Muscle of leg (tissue), 11 donors: ENCODE results near the gene FOXD1. TPM values are rescaled to one million over a fixed set of nuclear protein-coding genes. Genes with fewer than 3 reads are reported as not detected.
A peak's percentile ranks its signal among the peaks of the same experiment; 100 is the strongest.
"Not testable (repeated sequence)": the region's sequence is repeated elsewhere in the genome, so short reads cannot be mapped to it uniquely, and the experiment has no call there.

ENCODE experiments used
- DNase-seq: peaks from one replicate; pipeline ENCODE4 v3.0.0; 2013
- H3K27ac ChIP-seq: one replicate; pipeline ENCODE4 v1.5.1; 2013; ENCODE audit warnings: mild to moderate bottlenecking, low read length, control low read depth
- H3K27me3 ChIP-seq: one replicate; pipeline ENCODE4 v1.6.1; 2013; ENCODE audit warnings: low read length; ENCODE audit not compliant: control insufficient read depth, insufficient read depth
- H3K36me3 ChIP-seq: one replicate; pipeline ENCODE4 v1.6.1; 2013; ENCODE audit warnings: low read length; ENCODE audit not compliant: control insufficient read depth, insufficient read depth
- H3K4me1 ChIP-seq: one replicate; pipeline ENCODE4 v1.6.1; 2013; ENCODE audit warnings: low read length; ENCODE audit not compliant: control insufficient read depth, insufficient read depth
- H3K4me3 ChIP-seq: one replicate; pipeline ENCODE4 v1.5.1; 2013; ENCODE audit warnings: low read length, control low read depth
- H3K9me3 ChIP-seq: replicated peaks from 2 replicates; pipeline ENCODE4 v1.6.1; 2013; ENCODE audit warnings: low read depth, low read length; ENCODE audit not compliant: control insufficient read depth
- WGBS: methylation state at CpG from one replicate; pipeline ENCODE4 v1.1.5; 2013; ENCODE audit warnings: missing lambda C conversion rate; ENCODE audit not compliant: insufficient coverage; 5-methylcytosine and 5-hydroxymethylcytosine counted together
- polyA plus RNA-seq, 8 donors: library from polyadenylated mRNA; unstranded; fragments of 120-200 nt; gene quantifications; one replicate each; pipeline versions ENCODE4 v1.2.1 to v1.2.3, GENCODE V29; 2013; ENCODE audit warnings: inconsistent platforms in 1 of 8, low replicate concordance in 1 of 8; ENCODE audit not compliant: insufficient read length in 8 of 8, insufficient read depth in 1 of 8
- total RNA-seq: library from RNA; stranded (reverse); fragments of 120-200 nt; gene quantifications from one replicate; pipeline ENCODE4 v1.2.4, GENCODE V29; 2013

Gene FOXD1
- total and polyA plus RNA-seq, 9 donors = 0.35 to 2.9 (median 0.95) TPM

DNA sequence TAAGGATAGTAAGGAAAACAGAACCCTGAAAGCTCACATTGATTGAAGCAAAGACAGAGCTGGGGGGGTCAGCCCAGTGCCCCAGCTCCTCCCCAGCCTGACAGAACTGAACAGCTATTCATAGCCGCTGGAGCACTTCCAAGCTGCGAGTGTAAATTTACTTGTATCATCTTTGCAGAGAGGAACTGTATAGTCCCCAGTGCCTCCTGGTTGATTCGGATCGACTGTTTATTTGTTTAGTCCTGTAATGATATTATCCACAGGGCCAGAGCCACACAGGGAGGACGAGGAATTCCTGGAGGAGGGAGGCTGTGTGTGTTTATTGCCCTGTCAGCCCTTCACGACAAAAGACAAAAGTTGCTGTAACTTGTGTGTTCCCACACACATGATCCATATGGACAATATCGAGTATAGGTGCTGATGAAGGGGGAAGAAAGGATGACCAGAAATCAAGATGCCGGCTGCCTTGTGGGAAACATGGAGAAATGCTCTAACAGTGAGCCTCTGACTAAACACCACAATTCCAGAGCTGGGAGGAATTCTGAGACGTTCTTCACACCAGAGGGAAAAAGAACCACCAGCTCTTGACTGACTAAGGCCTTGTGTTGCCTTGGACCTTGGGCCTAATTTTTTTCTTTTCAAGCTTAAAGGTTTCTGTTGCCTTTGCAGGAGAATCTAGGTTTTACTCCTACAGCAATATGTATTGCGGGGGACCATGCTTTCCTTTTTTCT is 31.1 kb downstream of the FOXD1 start:
- Histone ChIP-seq H3K27me3 (peaks cover 65% of the 10 kb centered on the region), H3K36me3 (no peaks in the 10 kb centered on the region)
- 26% methylated on average over 5 of the region's 10 CpGs for WGBS

DNA sequence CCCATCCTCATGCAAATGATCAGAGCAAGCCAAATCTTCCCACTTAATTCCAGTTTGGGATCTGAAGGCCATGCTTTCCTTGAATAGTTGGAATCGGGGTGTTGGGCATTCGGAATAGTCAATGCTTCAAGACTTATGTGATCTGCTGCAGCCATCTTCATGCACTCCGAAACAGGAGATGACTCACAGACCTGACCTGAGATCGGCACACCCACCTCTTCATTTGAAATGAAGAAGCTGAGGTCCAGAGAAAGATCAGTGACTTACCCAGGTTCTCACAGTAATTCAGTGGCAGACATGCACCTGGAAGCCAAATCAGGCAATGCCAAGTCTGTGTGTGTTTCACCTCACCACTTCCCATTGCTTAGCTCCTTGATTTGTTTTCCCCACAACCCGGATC is 33.0 kb downstream of the FOXD1 start:
- Histone ChIP-seq H3K27ac (no peak overlapping the region), H3K4me1 (peaks cover 29% of the 10 kb centered on the region), H3K4me3 (no peak overlapping the region), H3K9me3 (no peaks in the 10 kb centered on the region), H3K36me3 (no peaks in the 10 kb centered on the region), H3K27me3 (peaks cover 55% of the 10 kb centered on the region)
- WGBS = 88% methylated on average over 5 of the region's 5 CpGs
- no peak for DNase-seq

More for the DNA sequence above, 31.1 kb downstream of the FOXD1 start:
- H3K9me3 ChIP-seq = no peaks in the 10 kb centered on the region
- peaks cover 29% of the 10 kb centered on the region for H3K4me1 ChIP-seq
- DNase-seq = peak; percentile 66
- no peak overlapping the region for H3K27ac ChIP-seq
- H3K4me3 ChIP-seq = no peak overlapping the region

DNA sequence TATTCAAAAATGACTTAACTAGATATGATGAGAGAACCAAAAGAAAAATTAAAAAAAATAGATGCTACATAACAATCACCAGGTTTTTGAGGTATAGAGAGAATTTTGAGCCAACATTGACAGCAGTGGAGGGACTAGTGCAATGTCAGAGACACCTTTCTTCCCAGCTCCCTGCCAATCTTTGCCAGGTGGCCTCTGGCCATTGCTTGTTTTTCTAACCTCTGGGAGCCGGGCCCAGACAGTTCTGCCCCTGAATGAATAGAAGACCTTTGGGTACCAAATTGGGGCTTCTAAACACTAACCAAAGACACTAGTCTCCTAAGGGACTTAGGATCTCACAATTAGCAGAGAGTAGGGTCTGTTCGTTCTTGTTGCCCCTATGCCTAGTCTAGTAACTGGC is 33.4 kb downstream of the FOXD1 start:
- WGBS = 100% methylated on average over 1 of the region's 2 CpGs
- DNase-seq = no peak
- Histone ChIP-seq H3K4me1 (peaks cover 28% of the 10 kb centered on the region), H3K9me3 (no peaks in the 10 kb centered on the region), H3K27me3 (peaks cover 52% of the 10 kb centered on the region), H3K4me3 (no peak overlapping the region), H3K27ac (no peak overlapping the region), H3K36me3 (no peaks in the 10 kb centered on the region)

DNA sequence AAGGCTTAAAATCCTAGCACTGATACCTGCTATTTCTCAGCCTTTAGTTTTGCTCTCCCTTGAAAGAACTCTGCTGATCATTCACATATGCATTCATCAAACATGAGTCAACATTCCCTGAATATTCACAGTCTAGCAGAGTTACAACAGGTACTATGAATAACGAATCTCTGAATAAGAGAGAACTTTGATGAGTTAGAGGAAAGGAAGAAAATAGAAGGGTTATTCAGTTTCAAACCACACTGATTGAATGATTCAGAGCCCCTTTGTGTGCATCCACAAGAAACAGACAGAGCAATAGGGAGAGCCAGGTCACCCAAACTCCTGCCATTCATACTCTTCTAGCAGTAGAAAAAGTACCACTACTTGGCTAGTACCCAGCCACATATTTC is 36.0 kb downstream of the FOXD1 start:
- no CpG with 5 or more reads among the region's 1 CpG for WGBS
- no peaks in the 10 kb centered on the region for H3K36me3 ChIP-seq
- no peak overlapping the region for H3K27ac ChIP-seq
- no peak for DNase-seq
- H3K9me3 ChIP-seq = no peaks in the 10 kb centered on the region
- no peak overlapping the region for H3K4me3 ChIP-seq
- peaks cover 31% of the 10 kb centered on the region for H3K27me3 ChIP-seq
- peaks cover 7% of the 10 kb centered on the region for H3K4me1 ChIP-seq

DNA sequence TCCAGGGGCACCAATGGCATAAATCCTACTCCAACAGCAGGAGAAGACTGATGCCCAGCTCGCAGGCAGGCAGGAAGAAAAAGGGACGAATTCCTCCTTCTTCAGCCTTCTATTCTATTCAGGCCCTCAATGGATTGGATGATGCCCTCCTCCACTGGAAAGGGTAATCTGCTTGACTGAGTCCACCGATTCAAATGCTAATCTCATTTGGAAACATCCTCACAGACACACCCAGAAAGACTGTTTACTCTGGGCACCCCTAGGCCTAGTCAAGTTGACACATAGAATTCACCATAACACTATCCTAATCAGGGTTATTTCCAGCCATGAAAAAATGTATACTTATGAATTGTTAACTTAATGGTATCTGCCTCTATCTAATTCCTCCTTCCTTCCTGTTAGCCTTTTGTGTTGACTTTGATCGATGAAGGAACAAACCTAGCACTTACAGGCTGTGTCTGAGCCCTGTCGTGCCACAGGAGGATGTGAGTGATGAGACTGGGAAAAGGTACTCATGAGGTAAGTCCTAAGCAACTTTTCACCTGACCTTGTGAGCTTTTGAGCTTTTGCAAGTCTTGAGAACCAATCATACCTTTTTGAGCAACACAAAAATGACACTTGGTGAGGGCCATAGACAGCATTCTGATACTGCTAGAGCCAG is 36.5 kb downstream of the FOXD1 start:
- H3K9me3 ChIP-seq = no peaks in the 10 kb centered on the region
- H3K4me3 ChIP-seq = no peak overlapping the region
- H3K36me3 ChIP-seq = no peaks in the 10 kb centered on the region
- 50% methylated on average over 1 of the region's 5 CpGs for WGBS
- no peak overlapping the region for H3K27ac ChIP-seq
- peaks cover 28% of the 10 kb centered on the region for H3K27me3 ChIP-seq
- no peak for DNase-seq
- peaks cover 2% of the 10 kb centered on the region for H3K4me1 ChIP-seq

DNA sequence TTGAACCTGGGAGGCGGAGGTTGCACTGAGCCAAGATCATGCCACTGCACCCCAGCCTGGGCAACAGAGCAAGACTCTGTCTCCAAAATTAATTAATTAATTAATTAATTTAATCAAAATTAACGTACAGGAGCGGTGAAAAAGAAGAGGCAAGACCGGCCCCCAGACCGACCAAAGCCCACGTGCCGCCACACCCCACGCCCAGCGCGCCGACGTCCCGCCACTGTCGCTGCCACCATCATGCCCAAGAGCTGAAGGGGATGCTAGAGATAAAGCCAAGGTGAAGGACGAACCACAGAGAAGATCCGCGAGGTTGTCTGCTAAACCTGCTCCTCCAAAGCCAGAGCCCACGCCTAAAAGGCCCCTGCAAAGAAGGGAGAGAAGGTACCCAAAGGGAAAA is 38.6 kb downstream of the FOXD1 start:
- 91% methylated on average over 7 of the region's 18 CpGs for WGBS
- peaks cover 23% of the 10 kb centered on the region for H3K27me3 ChIP-seq
- H3K4me1 ChIP-seq, H3K27ac ChIP-seq, H3K36me3 ChIP-seq, H3K4me3 ChIP-seq, DNase-seq, H3K9me3 ChIP-seq: not testable (repeated sequence)

DNA sequence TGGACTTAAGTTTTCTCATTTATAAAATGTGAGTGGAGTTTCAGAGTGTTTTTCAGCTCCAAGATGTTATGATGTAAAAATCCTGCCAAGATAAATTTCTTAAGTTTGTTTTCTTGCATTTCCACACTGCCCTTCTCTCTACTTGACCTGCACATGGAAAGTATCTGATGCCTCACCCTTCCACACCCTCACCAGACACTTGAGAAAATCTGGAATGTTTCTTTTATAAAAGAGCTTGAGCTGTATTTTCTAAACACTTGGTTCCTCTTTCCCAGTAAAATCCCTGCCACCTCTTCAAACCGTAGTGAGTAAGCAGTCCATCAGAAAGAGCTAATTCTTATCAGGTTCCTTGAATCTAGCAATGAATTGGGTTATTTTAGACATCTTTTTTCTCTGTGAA is 42.9 kb downstream of the FOXD1 start:
- no peak overlapping the region for H3K4me3 ChIP-seq
- no peak for DNase-seq
- no peaks in the 10 kb centered on the region for H3K9me3 ChIP-seq
- no CpG with 5 or more reads among the region's 1 CpG for WGBS
- H3K4me1 ChIP-seq = no peaks in the 10 kb centered on the region
- no peaks in the 10 kb centered on the region for H3K36me3 ChIP-seq
- H3K27ac ChIP-seq = no peak overlapping the region
- H3K27me3 ChIP-seq = peaks cover 16% of the 10 kb centered on the region

DNA sequence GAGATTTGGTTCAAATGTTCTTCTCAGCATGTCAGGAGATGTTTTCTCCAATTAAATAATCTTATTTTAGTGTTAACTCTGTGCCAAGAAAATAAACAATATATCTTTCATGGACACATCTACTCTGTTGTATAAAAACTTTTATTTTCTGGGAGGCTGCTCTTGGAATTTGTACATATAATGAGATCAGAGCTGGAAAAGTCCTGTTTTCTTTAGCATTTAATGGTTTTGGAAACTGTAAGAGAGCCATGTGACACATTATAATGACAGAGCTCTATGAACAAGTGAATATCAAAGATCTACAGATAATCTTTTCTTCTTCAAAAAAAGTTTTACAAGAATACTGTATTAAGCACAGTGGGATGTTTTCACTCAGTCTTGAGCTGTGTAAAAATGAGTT is 48.8 kb downstream of the FOXD1 start:
- Histone ChIP-seq H3K4me1 (no peaks in the 10 kb centered on the region), H3K27me3 (peaks cover 2% of the 10 kb centered on the region), H3K36me3 (no peaks in the 10 kb centered on the region), H3K4me3 (no peak overlapping the region), H3K9me3 (no peaks in the 10 kb centered on the region), H3K27ac (no peak overlapping the region)
- DNase-seq = peak; percentile 67

Other genes starting within 250 kb of the FOXD1 start
- 522 TPM for gene BTF3, start 49.7 kb upstream of the FOXD1 start, total RNA-seq
- 1,000 to 10,000 TPM; 1,063 to 1,302 (median 1,175) TPM for gene BTF3, start 49.7 kb upstream of the FOXD1 start, polyA plus RNA-seq
- gene ANKRA2, start 116.9 kb upstream of the FOXD1 start, total RNA-seq = 23.6 TPM
- 10 to 100 TPM; 19.2 to 32.8 (median 23.6) TPM for gene ANKRA2, start 116.9 kb upstream of the FOXD1 start, polyA plus RNA-seq
- gene UTP15, start 117.0 kb upstream of the FOXD1 start, total RNA-seq = 13.3 TPM
- 10 to 100 TPM in 6 of 8 donors, 1 to 10 TPM in 2; 8.8 to 14.6 (median 11.2) TPM for gene UTP15, start 117.0 kb upstream of the FOXD1 start, polyA plus RNA-seq
- 4.7 TPM for gene ARHGEF28, start 177.4 kb upstream of the FOXD1 start, total RNA-seq
- gene ARHGEF28, start 177.4 kb upstream of the FOXD1 start, polyA plus RNA-seq = 1 to 10 TPM; 1.6 to 5.1 (median 3.4) TPM